Prostate gland (tissue), 2 donors: ENCODE data around the gene TBATA.

ENCODE experiments used
- POLR2A ChIP-seq: fragments of 450-650 bp; IDR thresholded peaks from one replicate; pipeline ENCODE4 v1.6.1; 2016; ENCODE audit warnings: antibody characterized with exemption, mild to moderate bottlenecking
- POLR2AphosphoS5 ChIP-seq: sonication (generic); formaldehyde crosslinking; IDR thresholded peaks from one replicate; pipeline ENCODE4 v1.6.1; 2017; ENCODE audit warnings: antibody characterized with exemption
- TF ChIP-seq, protein P1 (sequence below), 4 experiments: fragments of 200-600 bp in 2 of 4; fragments of 450-650 bp in 2 of 4; sonication (generic) in 2 of 4; IDR thresholded peaks; 1 replicate in 3 of 4; 2 replicates in 1 of 4; pipeline ENCODE4 v1.5.1; 2016 to 2019; ENCODE audit warnings: antibody characterized with exemption in 4 of 4, mild to moderate bottlenecking in 2 of 4, moderate library complexity in 2 of 4

DNA sequence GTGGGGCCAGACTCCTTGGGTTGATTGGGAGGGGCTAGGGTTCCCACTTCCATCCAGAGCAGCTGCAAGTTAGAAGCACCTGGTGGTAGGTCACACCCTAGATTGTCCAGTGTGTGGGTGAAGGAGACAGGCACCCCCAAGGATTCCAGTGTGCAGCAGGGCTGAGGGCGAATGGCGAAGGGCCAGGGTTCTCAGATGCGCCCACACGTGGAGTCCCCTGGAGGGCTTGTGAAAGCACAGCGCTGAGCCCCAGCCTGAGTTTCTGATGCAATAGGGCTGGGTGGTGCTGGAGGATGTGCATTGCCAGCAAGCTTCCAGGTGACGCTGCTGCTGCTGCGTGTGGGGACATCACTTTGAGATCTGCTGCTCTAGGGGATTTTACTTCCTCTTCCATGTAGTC is 25.4 kb downstream of the TBATA start:
- TF ChIP-seq POLR2AphosphoS5, result no peak
- TF ChIP-seq, protein P1, sequence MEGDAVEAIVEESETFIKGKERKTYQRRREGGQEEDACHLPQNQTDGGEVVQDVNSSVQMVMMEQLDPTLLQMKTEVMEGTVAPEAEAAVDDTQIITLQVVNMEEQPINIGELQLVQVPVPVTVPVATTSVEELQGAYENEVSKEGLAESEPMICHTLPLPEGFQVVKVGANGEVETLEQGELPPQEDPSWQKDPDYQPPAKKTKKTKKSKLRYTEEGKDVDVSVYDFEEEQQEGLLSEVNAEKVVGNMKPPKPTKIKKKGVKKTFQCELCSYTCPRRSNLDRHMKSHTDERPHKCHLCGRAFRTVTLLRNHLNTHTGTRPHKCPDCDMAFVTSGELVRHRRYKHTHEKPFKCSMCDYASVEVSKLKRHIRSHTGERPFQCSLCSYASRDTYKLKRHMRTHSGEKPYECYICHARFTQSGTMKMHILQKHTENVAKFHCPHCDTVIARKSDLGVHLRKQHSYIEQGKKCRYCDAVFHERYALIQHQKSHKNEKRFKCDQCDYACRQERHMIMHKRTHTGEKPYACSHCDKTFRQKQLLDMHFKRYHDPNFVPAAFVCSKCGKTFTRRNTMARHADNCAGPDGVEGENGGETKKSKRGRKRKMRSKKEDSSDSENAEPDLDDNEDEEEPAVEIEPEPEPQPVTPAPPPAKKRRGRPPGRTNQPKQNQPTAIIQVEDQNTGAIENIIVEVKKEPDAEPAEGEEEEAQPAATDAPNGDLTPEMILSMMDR (IDR thresholded peaks at IDR 0.05), result no peak
- no peak for TF ChIP-seq POLR2A
